ENCODE measurements around the gene FRMD4A.
A peak's percentile ranks its signal among the peaks of the same experiment; 100 is the strongest.
"Not testable (repeated sequence)": the region's sequence is repeated elsewhere in the genome, so short reads cannot be mapped to it uniquely, and the experiment has no call there.

Gene FRMD4A

DNA sequence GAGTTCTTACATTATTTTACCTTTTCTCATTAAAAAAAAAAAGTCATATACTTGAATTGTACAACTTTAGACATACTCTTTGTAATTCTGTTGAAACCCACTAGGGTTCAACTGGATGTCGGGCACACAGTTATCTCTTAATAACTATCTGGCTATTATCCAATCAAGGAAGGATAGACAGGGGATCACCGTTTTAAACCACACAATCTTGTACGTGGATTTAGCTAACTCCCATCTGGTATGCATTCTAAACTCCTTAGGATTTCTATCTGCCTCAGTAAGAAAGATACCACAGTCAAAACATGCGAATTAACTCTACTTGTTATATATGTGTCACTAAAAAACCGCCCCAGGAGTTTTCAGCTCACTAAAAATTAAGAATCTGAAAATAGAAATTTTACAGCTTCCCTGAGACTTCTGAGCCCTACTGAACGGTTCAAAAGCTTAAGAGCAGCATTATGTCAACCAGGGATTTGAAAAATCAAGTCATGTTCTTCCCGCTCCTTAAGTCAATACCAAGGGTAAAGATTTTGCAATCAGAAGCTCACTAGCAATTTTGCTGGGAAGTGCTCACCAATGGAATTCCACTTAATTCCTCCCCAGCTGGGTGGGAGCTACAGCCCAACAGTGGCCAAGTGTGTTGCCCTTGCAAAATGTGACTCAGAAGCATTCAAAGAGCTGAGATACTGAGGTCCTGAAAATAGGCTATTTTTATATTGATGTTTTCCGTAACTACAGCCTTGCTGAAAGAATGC, 267.0 kb downstream of the FRMD4A start:
- DNase-seq (ENCODE audit: low read depth in 1 of 2, low spot score in 1 of 2): no peak

DNA sequence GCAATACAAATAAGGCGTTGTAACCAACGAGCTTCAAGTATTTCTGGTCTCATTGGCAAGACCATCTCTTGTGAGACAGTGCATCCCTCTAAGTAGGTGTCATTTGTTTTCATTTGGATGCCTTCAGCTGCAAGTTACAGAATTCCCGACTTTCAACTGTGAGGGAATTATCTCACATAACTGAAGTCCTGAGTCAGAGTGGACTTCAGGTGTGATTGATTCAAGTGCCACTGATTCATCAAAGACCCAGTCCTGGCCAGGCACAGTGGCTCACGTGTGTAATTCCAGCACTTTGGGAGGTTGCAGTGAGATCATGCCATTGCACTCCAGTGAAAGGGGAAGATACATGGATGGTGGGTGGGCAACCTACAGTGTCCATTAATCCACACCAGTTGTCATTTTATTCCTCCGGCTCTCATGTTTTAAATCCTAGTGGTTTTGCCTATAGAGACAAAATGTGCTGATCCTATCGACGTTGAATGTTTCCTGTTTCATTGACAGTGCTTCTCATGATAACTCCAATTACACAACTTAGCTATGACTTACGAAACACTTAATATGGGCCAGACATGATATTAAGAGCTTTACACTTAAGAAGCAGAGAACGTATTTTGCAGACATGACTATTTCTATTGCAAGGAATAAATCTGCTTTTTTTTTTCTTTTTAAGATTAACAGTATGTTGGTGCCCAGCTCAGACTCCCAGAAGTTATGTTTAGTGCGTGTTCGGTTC, 268.0 kb downstream of the FRMD4A start:
- DNase-seq (ENCODE audit: low read depth in 1 of 2, low spot score in 1 of 2): no peak

DNA sequence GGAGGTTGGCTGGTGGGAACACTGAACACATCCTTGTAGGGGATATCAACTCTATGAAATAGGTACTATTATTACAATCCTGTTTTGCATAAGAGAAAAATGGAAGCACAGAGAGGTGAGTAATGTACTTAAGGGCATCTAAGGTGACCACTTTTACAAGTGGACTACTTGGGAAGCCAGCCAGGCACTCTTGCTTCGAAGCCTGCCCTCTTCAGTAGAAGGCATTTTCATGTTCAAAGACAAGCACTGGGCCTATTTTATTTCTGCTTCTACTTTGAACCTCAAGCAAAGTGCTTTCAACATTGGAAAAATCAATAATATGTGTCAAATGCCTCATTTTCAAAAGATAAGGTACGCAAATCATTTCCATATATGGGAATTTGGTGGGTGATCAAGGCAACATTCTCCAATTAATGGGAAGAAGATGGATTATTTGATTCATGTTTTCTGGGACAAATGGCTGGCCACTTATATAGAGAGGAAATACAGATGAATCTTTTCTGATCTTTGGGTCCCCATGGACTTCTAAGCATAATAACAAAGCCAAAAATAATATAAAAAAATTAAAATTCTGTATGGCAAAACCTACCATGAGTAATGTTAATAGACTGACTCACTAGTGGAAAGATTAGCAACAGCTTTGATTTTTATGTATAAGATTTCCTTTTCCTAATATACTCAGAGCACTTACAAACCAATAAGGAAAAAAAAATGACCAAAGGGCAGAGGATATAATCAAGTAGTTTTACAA, 270.2 kb downstream of the FRMD4A start:
- no peak for DNase-seq (ENCODE audit: low read depth in 1 of 2, low spot score in 1 of 2)

DNA sequence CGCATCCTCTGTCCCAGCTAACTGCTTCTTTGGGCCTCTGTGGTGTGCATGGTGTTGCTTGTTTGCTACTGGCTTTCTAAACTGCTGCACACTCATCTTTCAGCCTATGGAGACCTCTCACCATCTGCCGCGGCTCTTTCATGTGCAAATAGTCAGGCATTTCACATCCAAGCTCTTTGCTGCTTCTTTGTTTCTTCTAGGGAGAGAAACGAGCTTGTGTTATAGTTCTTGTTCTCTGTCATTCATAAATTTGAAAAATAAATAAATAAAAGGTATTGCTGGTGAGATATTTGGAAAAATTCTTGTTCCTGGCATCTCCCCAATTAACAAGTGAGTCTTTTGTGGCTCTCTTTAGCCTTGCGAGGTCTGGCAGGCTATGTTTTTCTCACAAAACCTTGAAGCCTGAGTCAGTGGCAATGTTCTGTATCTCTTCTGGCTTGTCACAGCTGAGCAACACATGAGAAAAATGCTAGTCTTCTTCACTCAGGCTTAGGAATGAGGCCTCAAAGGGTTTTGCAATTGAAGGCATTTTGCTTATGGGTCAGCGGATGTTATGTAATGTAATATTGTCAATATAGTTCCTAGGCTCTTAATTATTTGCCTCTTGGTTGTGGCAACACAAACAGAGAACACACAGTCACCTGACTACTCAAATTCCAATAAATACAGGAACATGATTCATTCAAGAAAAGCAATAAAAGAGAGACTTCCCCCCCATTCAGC, 274.0 kb downstream of the FRMD4A start:
- no peak for DNase-seq (ENCODE audit: low read depth in 1 of 2, low spot score in 1 of 2)

DNA sequence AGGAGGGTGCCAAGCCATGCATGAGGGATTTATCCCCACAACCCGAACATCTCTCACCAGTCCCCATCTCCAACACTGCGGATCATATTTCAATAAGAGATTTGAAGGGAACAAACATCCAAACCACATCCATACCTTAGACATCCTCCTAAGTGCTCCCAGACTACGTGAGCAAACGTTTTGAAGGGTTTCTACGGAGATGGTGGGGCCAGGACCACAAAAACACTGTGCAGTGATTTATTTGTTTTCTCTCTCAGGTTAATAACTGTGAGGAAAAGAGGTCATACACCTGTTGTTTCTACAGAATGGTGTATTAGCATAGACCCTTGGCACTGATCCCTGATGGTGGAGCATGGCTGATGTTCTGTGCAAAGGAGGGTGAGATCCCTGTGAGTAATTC, 277.8 kb downstream of the FRMD4A start:
- no peak for DNase-seq (ENCODE audit: low read depth in 1 of 2, low spot score in 1 of 2)

DNA sequence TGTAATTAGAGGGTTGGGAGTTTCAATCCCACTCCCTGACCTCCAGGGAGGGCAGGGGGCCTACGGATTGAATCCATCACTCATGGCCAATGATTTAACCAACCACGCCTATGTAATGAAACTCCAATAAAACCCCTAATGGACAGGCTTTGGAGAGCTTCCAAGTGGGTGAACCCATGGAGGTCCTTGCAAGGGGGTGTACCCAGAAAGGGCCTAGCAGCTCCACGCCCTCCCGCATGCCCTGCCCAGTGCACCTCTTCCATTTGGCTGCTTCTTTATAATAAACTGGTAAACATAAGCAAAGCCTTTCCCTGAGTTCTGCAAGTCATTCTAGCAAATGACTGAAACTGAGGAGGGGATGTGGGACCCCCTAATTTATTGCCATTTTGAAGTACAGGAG, 280.1 kb downstream of the FRMD4A start:
- no peak for DNase-seq (ENCODE audit: low read depth in 1 of 2, low spot score in 1 of 2)

DNA sequence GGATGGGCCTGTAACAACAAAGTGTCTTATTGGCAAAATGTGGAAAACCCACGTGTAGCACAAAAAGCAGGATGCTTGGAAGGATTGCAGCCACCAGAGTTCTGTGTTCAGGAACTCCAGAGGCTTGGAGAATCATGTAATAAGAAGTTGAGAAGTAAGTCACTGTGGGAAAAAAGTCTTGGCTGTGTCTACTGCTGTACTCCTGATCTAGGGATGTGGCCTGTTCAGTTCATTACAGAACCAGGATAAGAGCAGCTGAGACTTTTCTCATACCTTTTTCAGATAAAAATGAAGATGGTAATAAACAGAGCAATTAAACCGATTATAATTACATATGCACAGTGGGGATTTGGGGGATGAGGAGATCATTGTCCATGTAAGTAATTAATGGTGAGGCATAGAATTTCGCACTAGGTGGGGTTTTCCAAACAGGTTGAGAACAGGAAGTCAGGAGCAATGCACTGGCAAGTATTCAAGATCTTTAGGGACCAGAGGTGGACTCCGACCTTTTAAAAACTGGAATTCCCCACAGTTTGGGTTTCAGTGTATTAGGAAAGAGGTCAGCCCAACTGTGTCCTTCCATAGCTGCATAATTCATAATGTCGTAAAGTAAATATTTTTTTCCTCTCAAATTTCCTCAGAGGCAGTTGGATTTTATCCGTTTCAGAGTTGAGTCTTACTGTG, 281.7 kb downstream of the FRMD4A start:
- DNase-seq (ENCODE audit: low read depth in 1 of 2, low spot score in 1 of 2): no peak

DNA sequence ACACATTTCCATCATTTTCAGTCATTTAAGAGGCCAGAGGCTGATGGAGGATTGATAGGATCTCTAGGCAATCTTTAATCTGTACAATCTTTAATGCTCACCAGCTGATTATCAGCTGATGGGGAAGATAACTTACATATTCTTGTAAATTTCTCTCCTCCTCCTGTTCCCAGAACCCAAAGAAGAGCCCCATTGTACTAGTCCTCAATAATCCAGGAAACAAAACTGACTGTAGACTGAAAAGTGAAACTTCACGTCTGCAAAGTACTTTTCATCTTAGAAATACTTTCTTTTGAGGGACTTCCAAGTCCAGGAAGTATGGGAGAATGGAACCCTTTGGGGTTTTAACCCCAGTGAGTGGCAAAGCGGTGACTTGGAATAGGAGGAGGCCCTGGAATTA, 283.3 kb downstream of the FRMD4A start:
- DNase-seq (ENCODE audit: low read depth in 1 of 2, low spot score in 1 of 2): no peak

DNA sequence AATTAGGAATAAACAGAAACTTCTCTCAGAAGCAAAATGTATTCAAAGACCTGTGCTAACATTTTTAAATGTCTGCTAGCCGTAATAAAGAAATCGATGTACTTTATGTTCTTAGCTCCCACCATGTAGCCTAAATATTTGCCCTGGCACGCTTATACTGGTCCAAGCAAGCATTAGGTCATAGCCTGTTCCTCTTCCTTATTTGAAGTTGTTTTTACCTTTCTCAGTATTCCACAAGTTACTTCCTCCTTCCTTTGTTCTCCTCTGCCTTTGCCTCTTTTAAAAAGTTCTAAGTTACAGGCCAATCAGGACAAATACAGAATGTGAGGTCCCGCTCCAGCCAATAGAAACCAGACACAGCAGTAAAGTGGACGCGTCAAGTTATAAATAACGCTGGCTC, 288.7 kb downstream of the FRMD4A start:
- DNase-seq (ENCODE audit: low read depth in 1 of 2, low spot score in 1 of 2): not testable (repeated sequence)

DNA sequence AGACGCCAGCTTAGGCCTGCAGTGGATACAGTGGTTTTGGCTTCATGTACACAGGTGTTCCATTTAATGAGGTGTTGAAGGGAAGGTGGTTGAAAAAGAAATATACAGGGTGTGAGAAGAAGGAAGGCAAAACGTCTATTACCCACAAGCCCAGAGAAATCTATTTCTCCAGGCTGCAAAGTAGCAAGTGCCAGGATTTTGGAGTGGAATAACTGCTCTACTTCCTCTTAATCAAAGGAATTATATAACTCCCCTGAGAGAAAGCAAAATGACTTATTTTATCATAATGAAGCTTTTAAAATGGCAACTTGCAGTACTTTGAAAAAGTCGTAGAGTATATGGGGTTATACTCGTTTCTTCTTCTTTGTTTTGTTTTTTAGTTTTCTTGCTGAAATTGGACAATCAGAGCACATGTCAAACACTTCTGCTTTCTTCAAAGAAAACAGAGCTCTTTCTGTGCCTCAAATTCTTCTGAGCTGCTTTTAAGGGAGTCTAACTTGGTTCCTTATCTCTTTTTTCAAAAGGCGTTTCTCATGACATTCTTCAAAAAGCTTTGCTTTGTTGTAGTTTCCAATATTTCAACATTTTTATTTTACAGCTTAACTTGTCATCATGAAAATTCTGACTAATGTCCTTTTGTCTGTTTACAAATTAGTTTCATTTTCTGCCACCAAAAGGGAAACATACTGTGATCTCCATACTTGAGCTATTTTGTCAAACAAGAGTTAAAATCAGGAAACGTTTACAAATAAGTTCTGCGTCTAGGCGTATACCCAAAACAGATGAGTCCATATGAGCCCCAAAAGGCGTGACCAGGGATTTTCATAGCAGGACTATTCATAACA, 289.7 kb downstream of the FRMD4A start:
- no peak for DNase-seq (ENCODE audit: low read depth in 1 of 2, low spot score in 1 of 2)

DNA sequence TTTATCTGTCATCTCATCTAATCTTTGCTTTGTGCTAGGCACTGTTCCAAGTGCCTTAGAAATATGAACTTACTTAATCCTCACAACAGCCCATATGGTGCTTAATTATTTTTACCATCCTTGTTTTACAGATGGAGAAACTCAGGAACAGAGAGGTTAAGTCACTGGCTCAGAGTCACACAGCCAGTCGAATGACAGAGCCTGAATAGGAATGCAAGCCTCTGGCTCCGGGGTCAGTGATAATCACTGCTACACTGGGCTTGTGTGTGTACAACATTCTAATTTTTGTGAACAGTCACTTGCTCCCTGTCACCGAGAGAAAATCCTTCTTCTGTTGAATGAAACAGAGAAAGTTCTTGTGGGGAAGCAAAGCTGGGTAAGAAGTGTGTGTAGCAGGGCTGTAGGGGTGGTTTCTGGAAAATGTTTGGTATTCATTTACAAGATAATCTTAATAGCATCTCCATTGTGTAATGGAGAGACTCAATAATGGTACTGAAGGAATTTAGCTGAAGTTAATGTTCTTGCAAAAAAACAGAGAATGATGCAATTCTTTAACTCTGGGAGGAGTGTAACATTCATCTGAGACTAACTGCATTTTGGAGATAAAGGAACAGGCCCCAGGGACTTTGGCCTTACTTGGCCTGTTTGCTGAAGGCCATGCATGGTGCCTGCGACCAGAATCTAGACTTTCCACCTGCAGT, 290.6 kb downstream of the FRMD4A start:
- DNase-seq (ENCODE audit: low read depth in 1 of 2, low spot score in 1 of 2): no peak

DNA sequence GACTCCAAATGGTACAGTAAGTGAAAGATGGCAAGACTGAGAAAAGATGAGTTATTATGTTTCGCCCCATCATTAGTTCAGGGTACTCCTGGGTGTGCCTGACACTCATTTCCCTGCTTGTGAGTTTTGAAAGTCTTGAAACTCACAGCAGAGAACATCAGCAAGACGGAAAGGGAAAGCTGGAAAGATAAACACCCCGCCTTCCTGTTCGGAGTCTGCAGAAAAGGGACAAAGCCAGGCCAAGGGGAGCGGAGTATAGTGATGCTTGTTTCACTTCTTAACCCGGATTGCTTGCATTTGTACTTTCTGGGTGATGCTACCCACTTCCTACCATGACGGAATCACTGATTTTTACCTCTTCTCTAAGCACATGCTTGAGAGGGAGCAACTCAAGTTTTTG, 294.5 kb downstream of the FRMD4A start:
- no peak for DNase-seq (ENCODE audit: low read depth in 1 of 2, low spot score in 1 of 2)

DNA sequence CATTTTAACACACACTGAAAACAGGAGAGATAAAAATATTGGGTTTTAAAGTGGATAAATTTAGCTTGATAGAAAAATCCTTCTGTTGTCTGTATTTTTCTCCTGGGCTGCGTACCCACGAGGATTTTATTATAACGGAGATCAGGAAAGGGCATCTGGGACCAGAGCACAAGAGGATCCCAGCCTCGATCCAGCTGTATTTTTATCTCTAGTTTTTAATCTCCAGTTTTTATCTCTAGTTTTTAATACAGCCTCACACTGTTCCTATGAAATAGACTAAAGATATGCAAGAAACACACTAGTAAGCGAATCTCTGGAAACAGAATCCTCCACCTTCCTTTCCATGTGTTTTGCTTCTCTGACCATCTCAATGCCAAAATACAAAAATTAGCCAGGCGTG, 295.2 kb downstream of the FRMD4A start:
- DNase-seq (ENCODE audit: low read depth in 1 of 2, low spot score in 1 of 2): no peak

DNA sequence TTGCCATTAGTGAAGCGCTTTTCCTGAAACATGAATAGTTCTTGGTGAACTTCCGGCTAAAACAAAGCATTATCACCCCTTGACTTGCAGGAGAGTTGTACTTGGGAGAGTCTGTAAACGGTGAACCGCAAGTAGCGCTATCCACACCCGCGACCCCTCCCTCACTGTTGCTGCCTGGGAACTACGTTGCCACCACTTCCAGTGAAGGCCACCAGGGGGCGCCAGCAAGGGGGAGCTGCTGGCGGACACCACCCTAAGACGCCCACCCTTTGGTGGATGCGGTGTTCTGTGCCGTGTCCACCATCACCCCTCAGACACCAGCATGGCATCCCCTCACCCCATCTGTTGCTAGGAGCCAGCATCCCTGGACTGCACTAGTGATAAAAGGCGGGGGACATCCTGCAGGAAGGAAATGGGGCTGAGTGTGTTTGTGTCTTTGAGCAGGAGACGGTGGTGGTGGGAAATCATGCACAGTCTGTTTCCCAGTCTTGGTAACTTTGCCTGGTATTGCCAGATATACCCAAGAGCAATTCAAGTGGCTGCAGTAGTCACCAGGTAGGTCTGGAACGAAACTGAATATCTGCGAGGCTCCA, 298.2 kb downstream of the FRMD4A start:
- DNase-seq (ENCODE audit: low read depth in 1 of 2, low spot score in 1 of 2): peak; percentile 10 to 12

DNA sequence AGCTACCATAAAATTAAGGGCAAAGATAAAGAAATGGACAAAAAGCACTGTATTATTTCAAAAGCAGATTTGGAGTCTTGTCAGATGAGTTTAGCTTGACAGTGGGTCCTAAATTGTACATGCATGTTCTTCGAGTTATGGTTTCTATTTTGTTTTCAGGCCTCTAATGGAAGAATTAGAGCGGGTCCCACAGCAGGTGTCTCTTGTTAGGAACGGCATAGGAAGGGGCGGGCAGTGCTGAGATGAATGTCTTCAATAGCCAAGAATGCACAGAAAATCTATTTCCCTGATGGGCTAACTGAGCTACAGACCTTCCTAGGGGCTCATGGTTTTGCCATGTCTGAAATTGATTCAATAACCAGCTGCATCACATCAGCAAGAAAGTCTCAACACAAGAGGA, 304.4 kb downstream of the FRMD4A start:
- no peak for DNase-seq (ENCODE audit: low read depth in 1 of 2, low spot score in 1 of 2)

DNA sequence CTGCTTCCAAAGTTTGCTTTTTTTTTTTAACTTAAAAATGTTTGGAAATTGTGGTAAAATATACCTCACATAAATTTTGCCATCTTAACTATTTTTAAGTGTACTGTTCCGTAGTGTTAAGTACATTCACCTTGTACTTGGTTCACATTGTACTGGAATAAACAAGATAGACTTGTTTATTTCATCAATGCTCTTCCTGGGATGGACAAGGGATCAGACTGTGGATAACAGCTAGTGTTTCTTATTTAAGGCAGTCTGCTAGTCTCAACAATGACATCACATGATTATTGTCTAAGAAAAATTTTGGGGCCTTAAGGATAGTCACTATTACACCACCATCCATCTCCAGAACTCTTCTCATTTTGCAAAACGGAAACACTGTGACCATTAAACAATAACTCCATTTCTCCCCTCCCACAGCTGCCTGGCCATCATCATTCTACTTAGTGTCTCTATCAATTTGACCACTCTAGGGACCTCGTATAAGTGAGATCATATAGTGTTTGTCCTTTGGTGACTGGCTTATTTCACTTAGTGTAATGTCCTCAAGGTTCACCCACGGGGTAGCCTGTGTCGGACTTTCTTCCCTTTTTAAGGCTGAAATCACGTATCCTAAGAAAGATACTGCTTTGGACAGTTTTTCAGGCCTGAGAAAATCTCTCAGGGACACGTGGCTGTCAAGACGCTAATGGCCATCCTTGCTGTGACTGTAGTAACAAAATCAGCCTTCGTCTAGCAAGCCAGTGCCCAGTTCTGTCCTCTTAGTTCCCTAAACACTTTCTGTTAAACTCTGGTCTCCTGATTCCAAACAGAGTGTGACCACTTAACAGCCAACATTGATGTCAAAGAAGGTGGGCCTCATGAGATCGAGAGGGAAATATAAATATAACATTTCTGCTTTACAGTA, 305.2 kb downstream of the FRMD4A start:
- no peak for DNase-seq (ENCODE audit: low read depth in 1 of 2, low spot score in 1 of 2)

DNA sequence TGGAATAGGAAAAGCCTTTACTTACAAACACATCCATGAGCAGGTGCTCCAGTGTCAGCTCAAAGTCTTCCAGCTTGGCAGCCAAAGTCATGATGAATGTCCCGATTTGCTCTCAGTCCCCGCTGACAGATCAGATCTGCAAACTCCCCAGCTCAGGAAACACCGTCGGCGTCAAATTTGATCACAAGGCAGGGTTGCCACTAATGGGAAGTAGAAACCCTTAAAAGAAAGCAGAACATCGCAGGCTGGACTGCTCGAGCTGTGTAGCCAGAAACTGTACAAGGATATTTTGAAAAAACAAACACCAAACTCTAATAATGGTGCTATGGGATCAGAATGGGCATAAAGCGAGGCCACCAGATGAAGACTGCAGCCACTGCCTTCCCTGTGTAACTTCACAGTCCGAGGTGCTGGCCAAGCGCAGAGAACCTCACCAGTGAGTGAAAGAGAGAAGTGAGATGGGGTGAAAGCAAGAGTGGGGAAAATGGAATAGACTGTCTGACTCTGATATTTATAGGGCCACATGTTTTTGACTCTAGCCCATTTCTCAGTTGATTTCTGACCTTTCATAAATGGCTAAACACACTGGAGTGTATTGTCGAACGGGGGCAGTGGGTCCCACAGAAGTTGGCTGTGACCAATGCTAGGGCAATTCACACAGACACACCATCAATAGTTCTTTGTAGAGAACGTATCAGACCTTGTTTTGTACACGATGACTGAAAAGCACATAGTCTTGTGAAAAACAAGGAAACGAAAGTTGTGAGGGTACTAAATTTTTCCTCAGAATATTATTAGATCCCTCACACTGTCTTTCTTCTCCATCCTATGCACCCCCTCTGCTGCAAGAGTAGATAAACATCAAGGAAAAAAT, 306.2 kb downstream of the FRMD4A start:
- no peak for DNase-seq (ENCODE audit: low read depth in 1 of 2, low spot score in 1 of 2)

All from activated T-helper 1 cell treated with anti-CD3 and anti-CD28 coated beads, Interleukin-2, amount 50 U/mL, for 16 hours (primary cell).